Fibroblast of mammary gland (primary cell): ENCODE measurements around the gene RNF115.
"Not testable (repeated sequence)": the region's sequence is repeated elsewhere in the genome, so short reads cannot be mapped to it uniquely, and the experiment has no call there.

ENCODE experiments used
- DNase-seq: peaks from one replicate; pipeline ENCODE4 v3.0.0-alpha.2; 2010; ENCODE audit warnings: low read depth
- H3K4me3 ChIP-seq: 2 replicates; pipeline ENCODE4 v1.5.1; 2011; ENCODE audit warnings: low read depth, mild to moderate bottlenecking, low read length, moderate library complexity; ENCODE audit not compliant: control insufficient read depth
- CTCF ChIP-seq: conservative IDR thresholded peaks from 2 replicates; pipeline ENCODE4 v1.5.1; 2011; ENCODE audit warnings: low read depth, low read length, inconsistent platforms; ENCODE audit not compliant: control insufficient read depth, insufficient read depth

Gene RNF115

GRCh38 chr1:145720556-145720877 is 103.4 kb downstream of the RNF115 start:
- no peak for TF ChIP-seq CTCF
- peak; percentile 84 for DNase-seq
- H3K4me3 ChIP-seq = no peak overlapping the region

- no peak within 1 kb of the TSS for H3K4me3 ChIP-seq
- TF ChIP-seq CTCF = no peak
- no peak for DNase-seq
Measured at GRCh38 chr1:145719230-145720079, 104.4 kb downstream of the RNF115 start, which contains the start of gene CD160. Gene CD160 (plus strand): TSS chr1:145719499. CDS start chr1:145728328, 8,829 bp downstream.

GRCh38 chr1:145718465-145718864 is 105.4 kb downstream of the RNF115 start:
- not testable (repeated sequence) for DNase-seq

GRCh38 chr1:145717833-145718232 is 106.1 kb downstream of the RNF115 start:
- H3K4me3 ChIP-seq = no peak overlapping the region
- no peak for TF ChIP-seq CTCF
- DNase-seq = no peak

More at GRCh38 chr1:145718465-145718864, 105.4 kb downstream of the RNF115 start:
- not testable (repeated sequence) for H3K4me3 ChIP-seq

GRCh38 chr1:145716641-145717345 is 107.1 kb downstream of the RNF115 start:
- no peak for TF ChIP-seq CTCF
- no peak for DNase-seq
- H3K4me3 ChIP-seq = no peak overlapping the region

GRCh38 chr1:145714524-145715111 is 109.3 kb downstream of the RNF115 start:
- no peak for TF ChIP-seq CTCF
- no peak for DNase-seq
- no peak overlapping the region for H3K4me3 ChIP-seq

GRCh38 chr1:145711213-145711651 is 112.7 kb downstream of the RNF115 start:
- DNase-seq = no peak
- TF ChIP-seq CTCF = no peak
- no peak overlapping the region for H3K4me3 ChIP-seq
